Measurements from ENCODE around the gene PSMG3. TPM values are rescaled to one million over a fixed set of nuclear protein-coding genes. Genes with fewer than 3 reads are reported as not detected.

Gene PSMG3
- total RNA-seq, 1 donor from 2014 or later, result 20.3 TPM

- intact Hi-C loops (cut with DNase I), result no loop called here
- no peaks in the 10 kb centered on the region for H3K9me3 ChIP-seq
- TF ChIP-seq CTCF (IDR thresholded peaks at IDR 0.05), result no peak
- peaks cover 43% of the 10 kb centered on the region for H3K36me3 ChIP-seq
- DNase-seq (no peak), ATAC-seq (no peak)
- peak overlapping the region; percentile 55 for H3K4me3 ChIP-seq
- H3K4me1 ChIP-seq, result peaks cover 34% of the 10 kb centered on the region
- H3K27ac ChIP-seq, result peak overlapping the region; percentile 88
- no peaks in the 10 kb centered on the region for H3K27me3 ChIP-seq
These were observed 31.2 kb downstream of the PSMG3 start for GRCh38 chr7:1538544-1539180.

GRCh38 chr7:1537535-1538412 lies 32.1 kb downstream of the PSMG3 start:
- peak; percentile 87 for DNase-seq
- Histone ChIP-seq H3K36me3 (peaks cover 37% of the 10 kb centered on the region), H3K27me3 (no peaks in the 10 kb centered on the region), H3K27ac (peak overlapping the region; percentile 88), H3K9me3 (no peaks in the 10 kb centered on the region), H3K4me3 (peak overlapping the region; percentile 55), H3K4me1 (peaks cover 42% of the 10 kb centered on the region)
- peak; percentile 3 for ATAC-seq
- no peak for TF ChIP-seq CTCF (IDR thresholded peaks at IDR 0.05)
- intact Hi-C loops (cut with DNase I), result no loop called here

- no peak for TF ChIP-seq CTCF (IDR thresholded peaks at IDR 0.05)
- intact Hi-C loops (cut with DNase I), result no loop called here
- peak overlapping the region; percentile 55 for H3K4me3 ChIP-seq
- DNase-seq, result peak; percentile 95
- H3K27ac ChIP-seq, result peak overlapping the region; percentile 88
- peaks cover 45% of the 10 kb centered on the region for H3K4me1 ChIP-seq
- peaks cover 29% of the 10 kb centered on the region for H3K36me3 ChIP-seq
- H3K9me3 ChIP-seq, result no peaks in the 10 kb centered on the region
- H3K27me3 ChIP-seq, result no peaks in the 10 kb centered on the region
- peak; percentile 82 for ATAC-seq
These were observed 32.9 kb downstream of the PSMG3 start for GRCh38 chr7:1536743-1537534.

GRCh38 chr7:1536455-1536742 lies 33.4 kb downstream of the PSMG3 start:
- intact Hi-C loops (cut with DNase I), result no loop called here
- H3K27me3 ChIP-seq, result no peaks in the 10 kb centered on the region
- no peak for DNase-seq
- H3K4me1 ChIP-seq, result peaks cover 49% of the 10 kb centered on the region
- H3K4me3 ChIP-seq, result peak overlapping the region; percentile 55
- H3K27ac ChIP-seq, result peak overlapping the region; percentile 88
- no peak for ATAC-seq
- H3K9me3 ChIP-seq, result no peaks in the 10 kb centered on the region
- H3K36me3 ChIP-seq, result peaks cover 25% of the 10 kb centered on the region
- TF ChIP-seq CTCF (IDR thresholded peaks at IDR 0.05), result no peak

GRCh38 chr7:1535701-1536454 lies 34.0 kb downstream of the PSMG3 start:
- peaks cover 49% of the 10 kb centered on the region for H3K4me1 ChIP-seq
- H3K27ac ChIP-seq, result peak overlapping the region; percentile 88
- intact Hi-C loops (cut with DNase I), result no loop called here
- no peaks in the 10 kb centered on the region for H3K9me3 ChIP-seq
- no peaks in the 10 kb centered on the region for H3K27me3 ChIP-seq
- no peak for DNase-seq
- H3K4me3 ChIP-seq, result no peak overlapping the region
- no peak for TF ChIP-seq CTCF (IDR thresholded peaks at IDR 0.05)
- ATAC-seq, result no peak
- H3K36me3 ChIP-seq, result peaks cover 20% of the 10 kb centered on the region
